Breast epithelium (tissue), 4 donors: Measurements from ENCODE around the gene HSH2D. TPM values are rescaled to one million over a fixed set of nuclear protein-coding genes. Genes with fewer than 3 reads are reported as not detected.

Source experiments
- DNase-seq, 2 donors: peaks; one replicate each; pipeline ENCODE4 v3.0.0-alpha.2; 2019; ENCODE audit warnings: low spot score in 2 of 2
- H3K27ac ChIP-seq, 2 donors: fragments of 200-600 bp; sonication (generic) in 1 of 2; one replicate each; pipeline ENCODE4 v1.5.1; 2016 to 2019; ENCODE audit warnings: mild to moderate bottlenecking in 1 of 2
- H3K27me3 ChIP-seq, 2 donors: fragments of 200-600 bp; sonication (generic) in 1 of 2; one replicate each; pipeline versions ENCODE4 v1.5.1 to v1.6.0; 2017 to 2019; ENCODE audit warnings: control low read depth in 1 of 2, mild to moderate bottlenecking in 1 of 2
- H3K36me3 ChIP-seq: fragments of 200-600 bp; one replicate; pipeline ENCODE4 v1.5.1; 2019
- H3K4me1 ChIP-seq, 2 donors: fragments of 200-600 bp; sonication (generic); one replicate each; pipeline ENCODE4 v1.5.1; 2016 to 2019; ENCODE audit warnings: control low read depth in 1 of 2
- H3K4me3 ChIP-seq, 3 donors: fragments of 200-600 bp; sonication (generic); 1 replicate in 2 of 3; 2 replicates in 1 of 3; pipeline ENCODE4 v1.5.1; 2016 to 2019; ENCODE audit warnings: mild to moderate bottlenecking in 3 of 3, moderate library complexity in 2 of 3
- H3K9me3 ChIP-seq, 2 donors: fragments of 200-600 bp; sonication (generic) in 1 of 2; one replicate each; pipeline ENCODE4 v1.5.1; 2016 to 2019; ENCODE audit warnings: control low read depth in 1 of 2
- CTCF ChIP-seq, 3 donors: fragments of 450-650 bp; IDR thresholded peaks; one replicate each; pipeline ENCODE4 v1.5.1; 2016 to 2017; ENCODE audit warnings: antibody characterized with exemption in 3 of 3, mild to moderate bottlenecking in 3 of 3, moderate library complexity in 3 of 3
- POLR2A ChIP-seq: fragments of 450-650 bp; IDR thresholded peaks from one replicate; pipeline ENCODE4 v1.6.1; 2016; ENCODE audit warnings: antibody characterized with exemption, mild to moderate bottlenecking, moderate library complexity
- POLR2AphosphoS5 ChIP-seq, 3 donors: sonication (generic); formaldehyde crosslinking; IDR thresholded peaks; one replicate each; pipeline ENCODE4 v1.6.1; 2017; ENCODE audit warnings: antibody characterized with exemption in 3 of 3
- intact Hi-C: fragments of 100-400 bp; cut with DNase I; formaldehyde crosslinking; loops from one replicate; pipeline ENCODE4 v1.15.1; 2023; ENCODE audit warnings: low total_unique reads
- total RNA-seq, 3 donors: library from RNA; depleted of rRNA; stranded (reverse); fragments of >200 nt; gene quantifications; one replicate each; pipeline ENCODE4 v1.1.0, GENCODE V29; 2016

HSH2D gene
- total RNA-seq, 3 donors from 2014 or later: 0.16 to 5.7 (median 5.6) TPM

- intact Hi-C loops: no loop called here
- H3K4me3 ChIP-seq: no peak overlapping the region
- no peaks in the 10 kb centered on the region for H3K36me3 ChIP-seq
- no peak overlapping the region for H3K27ac ChIP-seq
- no peaks in the 10 kb centered on the region for H3K27me3 ChIP-seq
- H3K9me3 ChIP-seq: peaks cover 0 to 4% of the 10 kb centered on the region in 2 donors
- DNase-seq: no peak
- no peak for TF ChIP-seq POLR2A
- no peak for TF ChIP-seq POLR2AphosphoS5 (IDR thresholded peaks at IDR 0.05)
- TF ChIP-seq CTCF (IDR thresholded peaks at IDR 0.05): no peak
- no peaks in the 10 kb centered on the region for H3K4me1 ChIP-seq
Observed at GRCh38 chr19:16156904-16157303, 13.4 kb downstream of the HSH2D start.

GRCh38 chr19:16157601-16158000 is 14.1 kb downstream of the HSH2D start:
- intact Hi-C loops: no loop called here
- H3K27ac ChIP-seq: no peak overlapping the region
- H3K9me3 ChIP-seq: peaks cover 0 to 4% of the 10 kb centered on the region in 2 donors
- DNase-seq: no peak
- no peaks in the 10 kb centered on the region for H3K36me3 ChIP-seq
- H3K27me3 ChIP-seq: no peaks in the 10 kb centered on the region
- H3K4me1 ChIP-seq: no peaks in the 10 kb centered on the region
- H3K4me3 ChIP-seq: no peak overlapping the region
- TF ChIP-seq POLR2AphosphoS5 (IDR thresholded peaks at IDR 0.05): no peak
- no peak for TF ChIP-seq CTCF (IDR thresholded peaks at IDR 0.05)
- no peak for TF ChIP-seq POLR2A

GRCh38 chr19:16159655-16160054 is 16.2 kb downstream of the HSH2D start:
- intact Hi-C loops: no loop called here
- no peak for DNase-seq
- Histone ChIP-seq H3K27me3 (no peaks in the 10 kb centered on the region), H3K4me1 (no peaks in the 10 kb centered on the region), H3K36me3 (no peaks in the 10 kb centered on the region), H3K4me3 (no peak overlapping the region), H3K27ac (no peak overlapping the region), H3K9me3 (no peaks in the 10 kb centered on the region)
- TF ChIP-seq POLR2AphosphoS5 (IDR thresholded peaks at IDR 0.05) (no peak), POLR2A (no peak), CTCF (IDR thresholded peaks at IDR 0.05) (no peak)

- no peak for DNase-seq
- no peak overlapping the region for H3K27ac ChIP-seq
- H3K4me1 ChIP-seq: no peaks in the 10 kb centered on the region
- no peaks in the 10 kb centered on the region for H3K9me3 ChIP-seq
- H3K4me3 ChIP-seq: no peak overlapping the region
- no peak for TF ChIP-seq POLR2A
- TF ChIP-seq POLR2AphosphoS5 (IDR thresholded peaks at IDR 0.05): no peak
- TF ChIP-seq CTCF (IDR thresholded peaks at IDR 0.05): no peak
- H3K27me3 ChIP-seq: no peaks in the 10 kb centered on the region
- H3K36me3 ChIP-seq: no peaks in the 10 kb centered on the region
- intact Hi-C loops: no loop called here
Observed at GRCh38 chr19:16160445-16160942, 17.0 kb downstream of the HSH2D start.

- intact Hi-C loops: no loop called here
- Histone ChIP-seq H3K9me3 (no peaks in the 10 kb centered on the region), H3K27ac (no peak overlapping the region), H3K4me3 (no peak overlapping the region), H3K27me3 (no peaks in the 10 kb centered on the region), H3K4me1 (no peaks in the 10 kb centered on the region), H3K36me3 (no peaks in the 10 kb centered on the region)
- TF ChIP-seq POLR2A (no peak), CTCF (IDR thresholded peaks at IDR 0.05) (no peak), POLR2AphosphoS5 (IDR thresholded peaks at IDR 0.05) (no peak)
- DNase-seq: no peak
Observed at GRCh38 chr19:16160943-16161560, 17.6 kb downstream of the HSH2D start.
